Loucy (cell line): ENCODE results near the gene MAN2A1.

Experiments
- H2AFZ ChIP-seq: fragments of 200-600 bp; sonication (generic); 2 replicates; pipeline ENCODE4 v1.6.0; 2016; ENCODE audit warnings: antibody characterized with exemption, mild to moderate bottlenecking, low read length, moderate library complexity
- H3F3A ChIP-seq: fragments of 200-600 bp; 2 replicates; pipeline ENCODE4 v1.6.0; 2016; ENCODE audit warnings: antibody characterized with exemption, low read depth, mild to moderate bottlenecking
- H3K27me3 ChIP-seq: fragments of 200-600 bp; sonication (generic); 2 replicates; pipeline ENCODE4 v1.6.1; 2014; ENCODE audit warnings: low read length, mild to moderate bottlenecking; ENCODE audit not compliant: insufficient read depth, poor library complexity, severe bottlenecking
- H3K36me3 ChIP-seq: fragments of 200-600 bp; sonication (generic); 2 replicates; pipeline ENCODE4 v1.6.1; 2016; ENCODE audit warnings: low read length; ENCODE audit not compliant: insufficient read depth
- H3K4me1 ChIP-seq: fragments of 200-600 bp; sonication (generic); 2 replicates; pipeline ENCODE4 v1.5.1; 2014; ENCODE audit warnings: low read length, mild to moderate bottlenecking; ENCODE audit not compliant: insufficient read depth, poor library complexity, severe bottlenecking
- H3K4me2 ChIP-seq: fragments of 200-600 bp; sonication (generic); 2 replicates; pipeline ENCODE4 v1.6.0; 2014; ENCODE audit warnings: antibody characterized with exemption, low read length, low read depth, mild to moderate bottlenecking; ENCODE audit not compliant: poor library complexity, severe bottlenecking
- H3K4me3 ChIP-seq: fragments of 200-600 bp; sonication (generic); 2 replicates; pipeline ENCODE4 v1.5.1; 2014; ENCODE audit warnings: low read length, mild to moderate bottlenecking, mixed read lengths; ENCODE audit not compliant: poor library complexity, severe bottlenecking
- H3K79me2 ChIP-seq: fragments of 200-600 bp; sonication (generic); 2 replicates; pipeline ENCODE4 v1.6.1; 2014; ENCODE audit warnings: low read length; ENCODE audit not compliant: insufficient read depth
- H3K9ac ChIP-seq: fragments of 200-600 bp; sonication (generic); 2 replicates; pipeline ENCODE4 v1.6.0; 2014; ENCODE audit warnings: mild to moderate bottlenecking, low read depth, low read length, moderate library complexity; ENCODE audit not compliant: poor library complexity, severe bottlenecking
- H3K9me2 ChIP-seq: fragments of 200-600 bp; sonication (generic); replicated peaks from 2 replicates; pipeline ENCODE4 v1.6.1; 2016; ENCODE audit warnings: low read depth, low read length, mixed read lengths
- H3K9me3 ChIP-seq: fragments of 200-600 bp; sonication (generic); 2 replicates; pipeline ENCODE4 v1.6.1; 2014; ENCODE audit warnings: mild to moderate bottlenecking, antibody characterized with exemption, low read length, low read depth; ENCODE audit not compliant: insufficient read depth
- H4K20me1 ChIP-seq: fragments of 200-600 bp; sonication (generic); 2 replicates; pipeline ENCODE4 v1.6.0; 2014; ENCODE audit warnings: antibody characterized with exemption, low read length, mild to moderate bottlenecking; ENCODE audit not compliant: insufficient read depth, poor library complexity, severe bottlenecking
- EZH2phosphoT487 ChIP-seq: fragments of 200-600 bp; IDR thresholded peaks from 2 replicates; pipeline ENCODE4 v1.6.1; 2018; ENCODE audit warnings: antibody characterized with exemption, mild to moderate bottlenecking, moderate library complexity, borderline replicate concordance
- TF ChIP-seq, protein P1 (sequence below): fragments of 200-600 bp; sonication (generic); conservative IDR thresholded peaks from 2 replicates; pipeline ENCODE4 v1.5.1; 2014; ENCODE audit warnings: mild to moderate bottlenecking, antibody characterized with exemption, low read length

The MAN2A1 gene

DNA sequence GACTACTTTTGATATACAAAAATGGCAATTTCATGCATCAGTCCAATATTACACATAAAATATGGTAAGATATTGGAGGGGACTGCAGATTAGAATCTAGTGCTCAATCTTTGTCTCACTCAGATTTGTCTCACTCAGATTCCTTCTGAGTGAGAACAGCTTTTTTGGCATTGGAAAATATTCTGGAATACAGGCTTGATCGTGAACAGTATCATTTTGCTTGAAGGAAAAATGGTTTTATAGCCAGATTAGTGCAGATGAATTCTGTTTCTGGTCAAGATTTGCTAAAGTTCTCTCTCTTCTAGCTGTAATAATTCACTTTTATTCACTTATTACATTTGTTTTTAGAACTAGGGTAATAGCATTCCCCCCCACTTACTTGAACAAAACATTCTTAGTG is 51.2 kb downstream of the MAN2A1 start:
- no peaks in the 10 kb centered on the region for H3K9me3 ChIP-seq
- H3K4me1 ChIP-seq, result peaks cover 13% of the 10 kb centered on the region
- H3K27me3 ChIP-seq, result no peaks in the 10 kb centered on the region
- H3K9ac ChIP-seq, result no peak overlapping the region
- H3K36me3 ChIP-seq, result no peaks in the 10 kb centered on the region
- no peak for TF ChIP-seq EZH2phosphoT487
- TF ChIP-seq, protein P1, sequence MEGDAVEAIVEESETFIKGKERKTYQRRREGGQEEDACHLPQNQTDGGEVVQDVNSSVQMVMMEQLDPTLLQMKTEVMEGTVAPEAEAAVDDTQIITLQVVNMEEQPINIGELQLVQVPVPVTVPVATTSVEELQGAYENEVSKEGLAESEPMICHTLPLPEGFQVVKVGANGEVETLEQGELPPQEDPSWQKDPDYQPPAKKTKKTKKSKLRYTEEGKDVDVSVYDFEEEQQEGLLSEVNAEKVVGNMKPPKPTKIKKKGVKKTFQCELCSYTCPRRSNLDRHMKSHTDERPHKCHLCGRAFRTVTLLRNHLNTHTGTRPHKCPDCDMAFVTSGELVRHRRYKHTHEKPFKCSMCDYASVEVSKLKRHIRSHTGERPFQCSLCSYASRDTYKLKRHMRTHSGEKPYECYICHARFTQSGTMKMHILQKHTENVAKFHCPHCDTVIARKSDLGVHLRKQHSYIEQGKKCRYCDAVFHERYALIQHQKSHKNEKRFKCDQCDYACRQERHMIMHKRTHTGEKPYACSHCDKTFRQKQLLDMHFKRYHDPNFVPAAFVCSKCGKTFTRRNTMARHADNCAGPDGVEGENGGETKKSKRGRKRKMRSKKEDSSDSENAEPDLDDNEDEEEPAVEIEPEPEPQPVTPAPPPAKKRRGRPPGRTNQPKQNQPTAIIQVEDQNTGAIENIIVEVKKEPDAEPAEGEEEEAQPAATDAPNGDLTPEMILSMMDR, result no peak
- H2AFZ ChIP-seq, result no peak overlapping the region
- H3K4me2 ChIP-seq, result no peak overlapping the region
- H4K20me1 ChIP-seq, result peaks cover 5% of the 10 kb centered on the region
- no peak overlapping the region for H3K4me3 ChIP-seq
- peaks cover 16% of the 10 kb centered on the region; the same call in 1 of the 2 replicates for H3K79me2 ChIP-seq
- no peaks in the 10 kb centered on the region for H3F3A ChIP-seq
- H3K9me2 ChIP-seq, result no peaks in the 10 kb centered on the region

DNA sequence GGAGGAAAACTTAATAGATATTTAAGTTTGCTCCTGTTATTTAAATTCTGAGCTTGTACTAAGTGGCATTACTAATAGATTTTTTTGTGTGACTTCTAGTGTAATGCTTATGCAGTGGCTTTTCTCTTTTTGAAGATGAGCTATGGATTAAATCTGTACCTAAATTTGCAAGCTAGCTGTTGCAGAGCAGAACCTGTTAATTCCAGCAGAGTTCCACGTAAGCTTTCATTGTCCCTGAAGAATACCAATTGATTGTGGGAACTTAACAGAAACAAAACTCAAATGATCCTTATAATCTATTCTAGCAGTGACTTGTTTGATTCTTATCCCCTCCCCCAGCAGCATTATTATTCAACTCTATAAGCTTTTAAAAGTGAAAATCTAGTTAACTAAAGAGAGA is 51.7 kb downstream of the MAN2A1 start:
- Histone ChIP-seq H3K79me2 (peaks cover 16% of the 10 kb centered on the region; the same call in 1 of the 2 replicates), H3K4me2 (no peak overlapping the region), H3F3A (no peaks in the 10 kb centered on the region), H3K4me1 (peaks cover 13% of the 10 kb centered on the region), H4K20me1 (peaks cover 5% of the 10 kb centered on the region), H3K9ac (no peak overlapping the region), H3K36me3 (no peaks in the 10 kb centered on the region), H3K9me3 (no peaks in the 10 kb centered on the region), H3K9me2 (no peaks in the 10 kb centered on the region), H3K27me3 (no peaks in the 10 kb centered on the region), H2AFZ (no peak overlapping the region), H3K4me3 (no peak overlapping the region)
- TF ChIP-seq, protein P1, result no peak
- TF ChIP-seq EZH2phosphoT487, result no peak

DNA sequence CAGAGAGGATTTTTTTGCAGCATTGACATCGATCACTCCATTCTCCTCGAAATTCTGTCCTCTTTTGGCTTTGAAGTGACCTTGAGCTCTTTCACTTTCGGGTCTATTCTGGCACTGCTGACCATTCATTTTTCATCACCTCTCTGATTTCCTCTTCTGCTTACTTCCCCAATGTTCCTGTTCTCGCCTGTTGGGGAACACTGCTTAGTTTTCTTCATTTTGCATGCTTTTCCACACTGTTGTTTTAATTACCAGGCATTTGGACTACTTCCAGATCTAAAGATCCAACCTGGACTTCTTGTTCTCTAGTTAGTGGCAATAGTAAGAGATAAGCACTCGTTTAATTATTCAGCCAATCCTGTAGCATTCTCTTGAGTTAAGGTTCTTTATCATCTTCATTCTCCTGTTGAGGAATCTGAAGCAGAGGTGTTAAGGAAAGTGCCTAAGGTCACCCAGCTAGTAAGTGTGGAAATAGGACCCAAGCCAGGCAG is 53.4 kb downstream of the MAN2A1 start:
- Histone ChIP-seq H3K9ac (no peak overlapping the region), H3K79me2 (peaks cover 16% of the 10 kb centered on the region; the same call in 1 of the 2 replicates), H3K27me3 (no peaks in the 10 kb centered on the region), H3F3A (no peaks in the 10 kb centered on the region), H3K4me3 (no peak overlapping the region), H3K4me1 (peaks cover 13% of the 10 kb centered on the region), H3K9me3 (no peaks in the 10 kb centered on the region), H3K36me3 (no peaks in the 10 kb centered on the region), H4K20me1 (peaks cover 5% of the 10 kb centered on the region), H3K9me2 (no peaks in the 10 kb centered on the region), H3K4me2 (no peak overlapping the region), H2AFZ (no peak overlapping the region)
- TF ChIP-seq, protein P1, result no peak
- TF ChIP-seq EZH2phosphoT487, result no peak
